AG04449 (cell line): Measurements from ENCODE around the gene ENPP3.
A peak's percentile ranks its signal among the peaks of the same experiment; 100 is the strongest.

Experiments used
- CTCF ChIA-PET: fragments of 350-600 bp; formaldehyde crosslinking; extraction: SDS; loops from one replicate; lab custom pipeline; 2021; ENCODE audit warnings: antibody characterized with exemption; lab: Yijun Ruan, JAX
- POLR2A ChIA-PET: fragments of 400-600, 350-600 bp; formaldehyde crosslinking; extraction: SDS; loops from one replicate; lab custom pipeline; 2020; ENCODE audit warnings: antibody characterized with exemption, inconsistent platforms; lab: Yijun Ruan, JAX
- DNase-seq: peaks from one replicate; pipeline ENCODE4 v3.0.0-alpha.2; 2010; ENCODE audit warnings: low read depth, low spot score
- H3K4me3 ChIP-seq: 2 replicates; pipeline ENCODE4 v1.5.1; 2011; ENCODE audit warnings: low read depth, mild to moderate bottlenecking, control low read depth, low read length
- TF ChIP-seq, protein P1 (sequence below): IDR thresholded peaks from one replicate; pipeline ENCODE4 v1.5.1; 2011; ENCODE audit warnings: mild to moderate bottlenecking, moderate library complexity, low read length, control low read depth, inconsistent platforms; ENCODE audit not compliant: insufficient read depth; ENCODE audit errors: missing control alignments

ENPP3 gene

DNA sequence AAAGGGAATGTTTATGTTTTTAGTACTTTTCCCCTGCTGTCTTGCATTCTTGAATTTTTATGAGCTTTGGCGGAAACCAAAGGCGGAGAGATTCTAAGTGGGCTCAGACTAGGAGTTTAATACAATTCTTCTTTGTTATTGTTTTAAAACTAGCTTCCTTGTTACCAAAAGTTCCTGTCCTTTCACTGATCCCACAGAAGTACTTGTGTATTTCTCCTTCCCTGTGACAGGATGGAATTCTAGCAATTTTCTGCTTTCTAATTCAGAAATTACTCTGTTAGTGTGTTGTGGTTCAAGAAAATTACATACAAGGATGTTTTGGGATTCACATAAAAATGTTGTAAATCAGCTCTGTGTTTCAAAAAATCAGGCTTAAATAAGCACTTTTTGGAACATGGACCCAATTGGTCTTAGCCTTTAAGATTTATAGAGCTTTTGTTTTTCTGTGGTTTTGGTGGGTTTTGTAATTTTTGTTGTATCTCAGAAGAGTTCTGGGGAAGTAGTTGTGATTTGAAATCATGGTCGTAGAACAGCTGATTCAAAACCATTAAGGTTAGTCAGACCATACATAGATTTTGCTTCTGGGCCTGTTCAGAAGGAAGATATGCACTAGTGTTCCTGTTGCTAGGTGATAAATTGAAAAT is 91.3 kb downstream of the ENPP3 start:
- DNase-seq, result no peak
- TF ChIP-seq, protein P1, sequence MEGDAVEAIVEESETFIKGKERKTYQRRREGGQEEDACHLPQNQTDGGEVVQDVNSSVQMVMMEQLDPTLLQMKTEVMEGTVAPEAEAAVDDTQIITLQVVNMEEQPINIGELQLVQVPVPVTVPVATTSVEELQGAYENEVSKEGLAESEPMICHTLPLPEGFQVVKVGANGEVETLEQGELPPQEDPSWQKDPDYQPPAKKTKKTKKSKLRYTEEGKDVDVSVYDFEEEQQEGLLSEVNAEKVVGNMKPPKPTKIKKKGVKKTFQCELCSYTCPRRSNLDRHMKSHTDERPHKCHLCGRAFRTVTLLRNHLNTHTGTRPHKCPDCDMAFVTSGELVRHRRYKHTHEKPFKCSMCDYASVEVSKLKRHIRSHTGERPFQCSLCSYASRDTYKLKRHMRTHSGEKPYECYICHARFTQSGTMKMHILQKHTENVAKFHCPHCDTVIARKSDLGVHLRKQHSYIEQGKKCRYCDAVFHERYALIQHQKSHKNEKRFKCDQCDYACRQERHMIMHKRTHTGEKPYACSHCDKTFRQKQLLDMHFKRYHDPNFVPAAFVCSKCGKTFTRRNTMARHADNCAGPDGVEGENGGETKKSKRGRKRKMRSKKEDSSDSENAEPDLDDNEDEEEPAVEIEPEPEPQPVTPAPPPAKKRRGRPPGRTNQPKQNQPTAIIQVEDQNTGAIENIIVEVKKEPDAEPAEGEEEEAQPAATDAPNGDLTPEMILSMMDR, result no peak
- H3K4me3 ChIP-seq, result no peak overlapping the region
- CTCF ChIA-PET, result interaction anchor here (1.4 to 4.7 kb wide), 2 partner anchors 33 to 182 kb away, joined by 3 to 20 read pairs; no protein-coding TSS in a partner anchor
- POLR2A ChIA-PET, result no interaction called here

DNA sequence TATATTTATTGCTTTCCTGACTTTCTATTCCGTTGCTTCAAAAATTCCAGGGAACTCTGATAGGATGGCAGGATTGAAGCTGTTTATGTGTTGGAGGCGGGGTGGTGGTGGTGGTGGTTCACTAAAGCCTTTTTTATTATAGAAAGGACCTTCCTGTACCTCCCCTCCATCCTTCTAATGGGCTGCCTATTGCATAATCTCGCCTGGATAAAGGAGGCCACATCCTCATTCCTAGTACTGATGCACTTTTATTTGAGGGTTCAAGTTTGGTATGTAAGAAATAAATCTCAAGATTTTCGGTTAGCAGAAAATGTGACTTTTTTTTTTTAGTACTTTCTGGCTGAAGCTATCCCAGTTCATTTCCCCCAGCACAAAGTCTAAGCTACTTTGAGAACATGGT is 92.4 kb downstream of the ENPP3 start:
- TF ChIP-seq, protein P1, result no peak
- no peak overlapping the region for H3K4me3 ChIP-seq
- CTCF ChIA-PET, result interaction anchor here (1.7 to 4.7 kb wide), 3 partner anchors 8 to 101 kb away, joined by 3 to 20 read pairs (median 5); partner anchors contain the start of gene MED23
- DNase-seq, result no peak
- POLR2A ChIA-PET, result no interaction called here

DNA sequence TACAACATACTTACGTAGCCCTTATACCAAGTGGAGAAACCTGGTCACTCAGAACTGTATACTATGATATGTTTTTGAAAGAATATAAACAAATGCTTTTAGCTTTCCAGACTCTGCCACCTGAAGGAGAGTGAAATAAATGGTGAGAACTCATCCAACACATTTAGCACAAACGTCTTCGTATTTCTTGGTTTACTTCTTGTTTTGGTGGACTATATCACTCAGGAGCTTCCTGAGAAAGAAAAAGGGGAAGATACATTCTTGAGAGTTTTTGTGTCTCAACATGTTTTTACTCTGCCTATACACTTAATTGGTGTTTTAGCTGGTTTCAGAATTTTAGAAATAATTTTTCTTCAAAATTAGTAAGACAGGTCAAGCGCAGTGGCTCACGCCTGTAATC is 93.2 kb downstream of the ENPP3 start:
- H3K4me3 ChIP-seq, result no peak overlapping the region
- TF ChIP-seq, protein P1, result no peak
- ChIA-PET POLR2A (no interaction called here), CTCF (interaction anchor here (1.0 to 4.7 kb wide), 4 partner anchors 8 to 549 kb away, joined by 3 to 20 read pairs (median 5); partner anchors contain the start of gene MED23)
- DNase-seq, result no peak

DNA sequence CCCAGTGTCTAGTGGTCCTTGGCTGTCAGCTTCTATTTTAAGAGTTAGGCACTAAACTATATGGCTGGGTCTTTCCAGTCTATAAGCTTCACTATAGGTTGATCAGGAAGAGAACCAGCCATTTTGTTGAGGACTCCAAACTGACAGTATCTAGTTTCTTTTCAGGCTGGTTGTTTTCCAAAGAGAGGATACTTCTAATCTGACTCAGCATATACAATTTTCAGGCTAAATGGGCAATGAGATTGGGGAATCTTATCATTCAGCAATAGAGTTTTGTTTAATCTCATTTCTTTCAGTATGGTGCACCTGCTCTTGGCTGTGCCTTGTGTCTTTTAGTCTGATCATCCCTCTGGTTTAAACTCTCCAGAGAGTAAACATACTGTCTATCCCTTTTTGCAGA is 94.1 kb downstream of the ENPP3 start:
- ChIA-PET CTCF (interaction anchor here (0.8 to 4.7 kb wide), 4 partner anchors 10 to 548 kb away, joined by 4 to 20 read pairs (median 5); partner anchors contain the start of gene MED23), POLR2A (no interaction called here)
- no peak for DNase-seq
- TF ChIP-seq, protein P1, result no peak
- no peak overlapping the region for H3K4me3 ChIP-seq

DNA sequence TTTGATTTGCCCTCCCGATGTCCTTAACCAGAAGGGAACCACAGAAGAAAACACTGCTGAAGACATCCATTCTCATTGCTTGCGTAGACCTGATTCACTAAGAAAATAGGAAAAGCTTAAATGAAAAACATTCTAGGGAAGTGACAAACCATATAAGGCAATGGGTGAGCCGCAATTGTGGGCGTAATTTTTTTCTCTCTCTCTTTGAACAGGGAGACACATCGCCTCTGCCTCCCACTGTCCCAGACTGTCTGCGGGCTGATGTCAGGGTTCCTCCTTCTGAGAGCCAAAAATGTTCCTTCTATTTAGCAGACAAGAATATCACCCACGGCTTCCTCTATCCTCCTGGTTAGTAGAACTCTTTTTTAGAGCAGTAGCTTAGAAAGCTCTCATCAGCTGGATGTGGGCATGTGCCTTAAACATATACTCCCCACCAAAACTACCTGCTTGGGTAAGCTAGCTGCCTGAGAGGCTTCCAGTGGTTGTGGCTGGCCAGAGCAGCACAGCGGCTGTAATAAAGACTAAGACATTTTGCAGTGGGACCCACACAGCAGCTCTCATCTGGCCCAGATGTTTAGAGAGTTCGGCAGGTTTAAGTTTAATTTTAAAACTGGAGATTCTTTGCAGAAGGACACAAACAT is 96.4 kb downstream of the ENPP3 start:
- CTCF ChIA-PET, result interaction anchor here (1.2 to 1.4 kb wide), 3 partner anchors 38 to 176 kb away, joined by 3 to 5 read pairs (median 4); partner anchors contain the start of gene MED23
- H3K4me3 ChIP-seq, result no peak overlapping the region; the same call in 1 of the 2 replicates
- POLR2A ChIA-PET, result no interaction called here
- peak; percentile 63 for DNase-seq
- TF ChIP-seq, protein P1, result no peak

DNA sequence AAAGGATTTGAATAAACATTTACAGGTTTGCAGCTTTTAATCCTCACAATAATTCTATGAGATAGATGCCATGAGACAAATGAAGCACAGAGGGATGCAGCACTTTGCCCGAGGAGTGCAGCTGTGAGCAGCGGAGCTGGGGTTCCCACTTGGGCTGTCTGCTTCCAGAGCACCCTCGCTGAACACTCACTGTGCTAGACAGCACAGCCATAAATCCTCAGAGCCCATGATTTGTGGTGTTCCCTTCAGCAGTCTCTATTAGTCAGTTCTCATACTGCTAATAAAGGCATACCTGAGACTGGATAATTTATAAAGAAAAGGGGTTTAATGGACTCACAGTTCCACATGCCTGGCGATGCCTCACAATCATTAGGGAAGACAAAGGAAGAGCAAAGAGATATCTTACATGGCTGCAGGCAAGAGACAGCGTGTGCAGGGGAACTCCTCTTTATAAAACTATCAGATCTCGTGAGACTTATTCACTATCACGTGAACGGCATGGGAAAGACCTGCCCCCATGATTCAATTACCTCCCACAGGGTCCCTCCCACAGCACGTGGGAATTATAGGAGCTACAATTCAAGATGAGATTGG is 99.0 kb downstream of the ENPP3 start:
- TF ChIP-seq, protein P1, result no peak
- POLR2A ChIA-PET, result no interaction called here
- H3K4me3 ChIP-seq, result no peak overlapping the region
- no peak for DNase-seq
- CTCF ChIA-PET, result interaction anchor here (0.7 kb wide), 1 partner anchor 41 kb away, joined by 3 read pairs; no protein-coding TSS in a partner anchor
